Measurements from ENCODE around the gene KIF5C.

DNA sequence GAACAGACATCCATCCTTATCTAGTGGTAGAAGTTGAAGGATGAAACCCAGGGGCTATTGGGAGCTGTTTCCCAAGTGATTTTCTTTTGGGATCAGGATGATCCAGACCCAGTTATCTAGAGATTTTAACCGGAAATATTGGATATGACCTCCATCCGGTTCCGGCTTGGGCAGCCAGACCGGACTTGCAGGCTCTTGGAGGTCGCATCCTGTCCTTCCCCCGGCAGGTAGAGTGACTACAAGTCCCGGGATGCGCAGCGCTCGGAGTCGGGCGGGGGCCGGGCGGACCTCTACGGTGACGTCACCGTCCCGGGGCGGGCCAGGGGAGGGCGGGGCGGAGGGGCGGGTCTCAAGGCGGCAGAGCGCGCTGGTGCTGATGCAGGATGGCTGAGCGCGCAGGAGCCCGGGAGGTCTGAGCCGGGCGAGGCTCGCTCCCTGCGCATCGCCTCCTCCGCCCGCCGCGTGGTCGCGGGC is at the start of gene KIF5C:
- no peak for TF ChIP-seq SUZ12 (IDR thresholded peaks at IDR 0.05; ENCODE audit: extremely low read depth, insufficient read depth, insufficient read length)
- no peak for TF ChIP-seq ZNF274 (IDR thresholded peaks at IDR 0.05; ENCODE audit: low read depth, low read length)

All from NT2/D1 (cell line).